Measurements from ENCODE around the gene ARID1B.
"Not testable (repeated sequence)": the region's sequence is repeated elsewhere in the genome, so short reads cannot be mapped to it uniquely, and the experiment has no call there.

ARID1B gene

GRCh38 chr6:157143171-157143889 lies 366.2 kb downstream of the ARID1B start:
- no peak overlapping the region for H3K27ac ChIP-seq
- H2AFZ ChIP-seq = no peak overlapping the region
- H3K79me2 ChIP-seq = peaks cover 3% of the 10 kb centered on the region
- H3K36me3 ChIP-seq (ENCODE audit: control insufficient read depth, insufficient read depth, low read length) = no peaks in the 10 kb centered on the region
- no peaks in the 10 kb centered on the region for H3K27me3 ChIP-seq (ENCODE audit: control insufficient read depth, insufficient read depth, low read length)
- H3K9ac ChIP-seq = no peak overlapping the region
- no peak overlapping the region for H3K4me3 ChIP-seq (ENCODE audit: low read depth, low read length)
- H3K9me3 ChIP-seq (ENCODE audit: control insufficient read depth, low read length) = no peaks in the 10 kb centered on the region
- no peak for TF ChIP-seq CTCF (IDR thresholded peaks at IDR 0.05)
- no peak overlapping the region for H3K4me2 ChIP-seq (ENCODE audit: low read length)
- peaks cover 6% of the 10 kb centered on the region for H3K4me1 ChIP-seq

GRCh38 chr6:157143890-157144798 lies 367.0 kb downstream of the ARID1B start:
- H3K27me3 ChIP-seq (ENCODE audit: control insufficient read depth, insufficient read depth, low read length) = no peaks in the 10 kb centered on the region
- no peak overlapping the region for H3K4me2 ChIP-seq (ENCODE audit: low read length)
- H3K27ac ChIP-seq = no peak overlapping the region
- no peak overlapping the region for H3K9ac ChIP-seq
- peaks cover 3% of the 10 kb centered on the region for H3K79me2 ChIP-seq
- peaks cover 6% of the 10 kb centered on the region for H3K4me1 ChIP-seq
- H3K36me3 ChIP-seq (ENCODE audit: control insufficient read depth, insufficient read depth, low read length) = no peaks in the 10 kb centered on the region
- H3K9me3 ChIP-seq (ENCODE audit: control insufficient read depth, low read length) = no peaks in the 10 kb centered on the region
- TF ChIP-seq CTCF (IDR thresholded peaks at IDR 0.05) = no peak
- H3K4me3 ChIP-seq (ENCODE audit: low read depth, low read length) = no peak overlapping the region
- no peak overlapping the region for H2AFZ ChIP-seq

GRCh38 chr6:157144859-157145568 lies 367.8 kb downstream of the ARID1B start:
- Histone ChIP-seq H3K9me3 (ENCODE audit: control insufficient read depth, low read length) (no peaks in the 10 kb centered on the region), H3K4me2 (ENCODE audit: low read length) (no peak overlapping the region), H3K79me2 (peaks cover 3% of the 10 kb centered on the region), H3K9ac (no peak overlapping the region), H2AFZ (no peak overlapping the region), H3K4me3 (ENCODE audit: low read depth, low read length) (no peak overlapping the region), H3K4me1 (peaks cover 6% of the 10 kb centered on the region), H3K27ac (no peak overlapping the region), H3K27me3 (ENCODE audit: control insufficient read depth, insufficient read depth, low read length) (no peaks in the 10 kb centered on the region), H3K36me3 (ENCODE audit: control insufficient read depth, insufficient read depth, low read length) (no peaks in the 10 kb centered on the region)
- no peak for TF ChIP-seq CTCF (IDR thresholded peaks at IDR 0.05)

- Histone ChIP-seq H3K36me3 (ENCODE audit: control insufficient read depth, insufficient read depth, low read length) (no peaks in the 10 kb centered on the region), H3K9ac (no peak overlapping the region), H3K4me2 (ENCODE audit: low read length) (no peak overlapping the region), H2AFZ (no peak overlapping the region), H3K4me1 (peaks cover 6% of the 10 kb centered on the region), H3K9me3 (ENCODE audit: control insufficient read depth, low read length) (no peaks in the 10 kb centered on the region), H3K27me3 (ENCODE audit: control insufficient read depth, insufficient read depth, low read length) (no peaks in the 10 kb centered on the region), H3K27ac (no peak overlapping the region), H3K79me2 (peaks cover 3% of the 10 kb centered on the region), H3K4me3 (ENCODE audit: low read depth, low read length) (no peak overlapping the region)
- no peak for TF ChIP-seq CTCF (IDR thresholded peaks at IDR 0.05)
Measured at GRCh38 chr6:157145656-157146285, 368.6 kb downstream of the ARID1B start.

- H3K27ac ChIP-seq; H3K9me3 ChIP-seq (ENCODE audit: control insufficient read depth, low read length); H3K79me2 ChIP-seq; H3K36me3 ChIP-seq (ENCODE audit: control insufficient read depth, insufficient read depth, low read length); H3K9ac ChIP-seq; H2AFZ ChIP-seq; H3K27me3 ChIP-seq (ENCODE audit: control insufficient read depth, insufficient read depth, low read length); H3K4me2 ChIP-seq (ENCODE audit: low read length); H3K4me3 ChIP-seq (ENCODE audit: low read depth, low read length); H3K4me1 ChIP-seq: not testable (repeated sequence)
Measured at GRCh38 chr6:157147054-157148026, 370.2 kb downstream of the ARID1B start.
